Nephron (organoid): Measurements from ENCODE around the gene RELT.
A peak's percentile ranks its signal among the peaks of the same experiment; 100 is the strongest.
"Not testable (repeated sequence)": the region's sequence is repeated elsewhere in the genome, so short reads cannot be mapped to it uniquely, and the experiment has no call there.

Source experiments
- H3K27ac Mint-ChIP-seq, 3 experiments: 2 replicates each; pipeline ENCODE4 v1.8.0; 2020; ENCODE audit warnings: mixed read lengths in 3 of 3, mild to moderate bottlenecking in 2 of 3, moderate library complexity in 1 of 3
- H3K27me3 Mint-ChIP-seq: 2 replicates; pipeline ENCODE4 v1.8.0; 2021; ENCODE audit warnings: low read depth, mild to moderate bottlenecking, moderate library complexity, mixed read lengths
- H3K36me3 Mint-ChIP-seq: 2 replicates; pipeline ENCODE4 v1.8.0; 2020; ENCODE audit warnings: low read depth, mixed read lengths
- H3K4me1 Mint-ChIP-seq: 2 replicates; pipeline ENCODE4 v1.8.0; 2020; ENCODE audit warnings: mixed read lengths
- H3K4me3 Mint-ChIP-seq, 3 experiments: 2 replicates each; pipeline ENCODE4 v1.8.0; 2020; ENCODE audit warnings: mild to moderate bottlenecking in 3 of 3, mixed read lengths in 3 of 3, moderate library complexity in 2 of 3
- H3K9me3 Mint-ChIP-seq: 2 replicates; pipeline ENCODE4 v1.8.0; 2020; ENCODE audit warnings: mixed read lengths
- TF ChIP-seq, protein P1 (sequence below), 3 experiments: fragments of 200-600 bp; sonication (generic); IDR thresholded peaks; one replicate each; pipeline ENCODE4 v1.5.0; 2021; ENCODE audit warnings: antibody characterized with exemption in 3 of 3; ENCODE audit not compliant: unreplicated experiment in 3 of 3

Gene RELT

DNA sequence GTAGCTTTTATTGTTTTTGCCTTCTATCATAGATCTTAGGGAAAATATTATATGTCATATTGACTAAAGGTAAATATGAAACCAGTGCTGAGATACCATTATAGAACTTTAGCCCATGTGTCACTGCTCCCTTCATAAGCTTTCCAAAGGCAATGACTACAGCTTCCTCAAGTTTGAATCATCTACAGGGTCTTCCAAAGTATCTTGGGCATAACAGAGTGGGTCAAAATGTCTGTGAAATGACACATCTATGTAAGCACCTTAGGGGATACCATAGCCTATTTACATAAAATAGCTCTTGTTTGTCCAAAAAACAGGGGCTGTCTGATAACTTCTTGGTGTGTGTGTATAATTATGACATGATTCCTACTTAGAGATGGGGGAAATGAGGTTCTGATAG lies 52.5 kb downstream of the RELT start:
- H3K4me1 Mint-ChIP-seq, result peaks cover 23% of the 10 kb centered on the region
- no peaks in the 10 kb centered on the region for H3K27me3 Mint-ChIP-seq
- H3K36me3 Mint-ChIP-seq, result peaks cover 3% of the 10 kb centered on the region
- no peak overlapping the region for H3K4me3 Mint-ChIP-seq
- TF ChIP-seq, protein P1, sequence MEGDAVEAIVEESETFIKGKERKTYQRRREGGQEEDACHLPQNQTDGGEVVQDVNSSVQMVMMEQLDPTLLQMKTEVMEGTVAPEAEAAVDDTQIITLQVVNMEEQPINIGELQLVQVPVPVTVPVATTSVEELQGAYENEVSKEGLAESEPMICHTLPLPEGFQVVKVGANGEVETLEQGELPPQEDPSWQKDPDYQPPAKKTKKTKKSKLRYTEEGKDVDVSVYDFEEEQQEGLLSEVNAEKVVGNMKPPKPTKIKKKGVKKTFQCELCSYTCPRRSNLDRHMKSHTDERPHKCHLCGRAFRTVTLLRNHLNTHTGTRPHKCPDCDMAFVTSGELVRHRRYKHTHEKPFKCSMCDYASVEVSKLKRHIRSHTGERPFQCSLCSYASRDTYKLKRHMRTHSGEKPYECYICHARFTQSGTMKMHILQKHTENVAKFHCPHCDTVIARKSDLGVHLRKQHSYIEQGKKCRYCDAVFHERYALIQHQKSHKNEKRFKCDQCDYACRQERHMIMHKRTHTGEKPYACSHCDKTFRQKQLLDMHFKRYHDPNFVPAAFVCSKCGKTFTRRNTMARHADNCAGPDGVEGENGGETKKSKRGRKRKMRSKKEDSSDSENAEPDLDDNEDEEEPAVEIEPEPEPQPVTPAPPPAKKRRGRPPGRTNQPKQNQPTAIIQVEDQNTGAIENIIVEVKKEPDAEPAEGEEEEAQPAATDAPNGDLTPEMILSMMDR (IDR thresholded peaks at IDR 0.05; ENCODE audit: unreplicated experiment in 3 of 3), result no peak
- no peaks in the 10 kb centered on the region for H3K9me3 Mint-ChIP-seq
- H3K27ac Mint-ChIP-seq, result no peak overlapping the region

DNA sequence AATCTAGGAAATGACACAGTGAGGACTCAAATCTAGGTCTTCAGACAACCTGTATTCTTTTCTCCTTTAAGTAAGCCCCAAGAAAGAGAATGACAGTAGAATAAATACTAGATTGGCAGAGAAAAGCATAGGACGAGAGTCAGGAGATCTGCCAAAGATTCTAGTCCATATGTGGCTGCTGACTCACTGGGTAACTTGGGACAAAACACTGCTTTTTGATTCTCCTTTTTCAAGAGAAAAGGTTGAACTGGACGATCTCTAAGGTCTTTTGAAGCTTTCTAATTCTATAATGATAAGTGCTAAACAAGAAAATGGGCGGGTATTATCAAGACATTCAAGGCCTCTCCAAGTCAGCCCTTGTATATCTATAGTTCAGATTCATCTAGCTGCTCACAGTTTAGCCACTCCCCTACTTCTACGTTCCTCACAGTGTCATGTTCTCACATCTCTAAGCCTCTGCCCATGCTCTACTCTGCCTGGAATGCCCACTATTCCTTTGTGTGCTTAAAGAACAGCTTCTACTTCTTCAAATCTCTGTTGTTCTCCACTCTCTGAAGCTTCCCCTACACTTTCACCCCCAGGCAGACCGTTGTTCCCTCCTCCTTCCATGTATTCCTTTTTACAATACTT lies 53.0 kb downstream of the RELT start:
- no peak overlapping the region for H3K27ac Mint-ChIP-seq
- H3K4me1 Mint-ChIP-seq, result peaks cover 23% of the 10 kb centered on the region
- H3K27me3 Mint-ChIP-seq, result no peaks in the 10 kb centered on the region
- peaks cover 3% of the 10 kb centered on the region for H3K36me3 Mint-ChIP-seq
- no peak overlapping the region for H3K4me3 Mint-ChIP-seq
- H3K9me3 Mint-ChIP-seq, result no peaks in the 10 kb centered on the region
- TF ChIP-seq, protein P1 (IDR thresholded peaks at IDR 0.05; ENCODE audit: unreplicated experiment in 3 of 3), result no peak

DNA sequence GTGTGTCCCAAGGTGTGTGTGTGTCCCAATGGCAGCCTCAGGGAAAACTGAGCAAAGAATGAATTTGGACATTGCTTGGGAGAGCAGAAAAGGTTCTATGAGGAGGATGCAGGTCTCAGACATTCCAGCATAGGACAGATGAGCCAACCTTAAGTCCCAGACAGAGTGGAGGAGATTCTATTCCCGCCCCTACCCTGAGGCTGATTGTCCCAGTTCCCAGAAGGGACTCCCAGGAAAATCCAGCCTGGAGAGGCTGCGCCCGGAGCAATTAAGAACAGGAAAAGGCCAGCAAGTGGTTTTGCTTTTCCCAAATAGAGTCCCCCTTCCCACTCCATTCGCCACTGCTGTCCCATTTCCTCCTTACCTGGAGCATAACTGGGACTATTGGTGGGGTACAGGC lies 54.1 kb downstream of the RELT start:
- H3K4me1 Mint-ChIP-seq, result peaks cover 23% of the 10 kb centered on the region
- no peak overlapping the region for H3K27ac Mint-ChIP-seq
- peaks cover 3% of the 10 kb centered on the region for H3K36me3 Mint-ChIP-seq
- H3K27me3 Mint-ChIP-seq, result no peaks in the 10 kb centered on the region
- TF ChIP-seq, protein P1 (IDR thresholded peaks at IDR 0.05; ENCODE audit: unreplicated experiment in 3 of 3), result no peak
- no peaks in the 10 kb centered on the region for H3K9me3 Mint-ChIP-seq
- H3K4me3 Mint-ChIP-seq, result no peak overlapping the region

DNA sequence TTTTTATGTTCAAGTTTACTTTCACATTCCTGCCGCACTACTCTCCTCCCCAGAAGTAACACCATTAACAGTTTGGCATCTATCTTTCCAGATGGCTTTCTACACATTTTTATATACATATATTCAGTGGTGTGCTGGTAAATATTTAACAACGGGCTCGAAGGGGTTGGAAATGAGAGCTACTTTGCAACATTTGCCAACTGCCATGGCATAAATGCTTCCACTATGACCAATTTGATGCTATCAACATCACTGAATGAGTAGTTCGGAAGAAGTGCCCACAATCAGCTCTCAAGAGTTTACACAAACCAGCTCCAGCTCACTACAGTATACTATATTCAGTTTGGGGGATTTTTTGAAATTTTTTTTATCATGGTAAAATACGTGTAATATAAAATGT lies 55.2 kb downstream of the RELT start:
- H3K4me1 Mint-ChIP-seq, result peaks cover 16% of the 10 kb centered on the region
- no peaks in the 10 kb centered on the region for H3K27me3 Mint-ChIP-seq
- no peaks in the 10 kb centered on the region for H3K9me3 Mint-ChIP-seq
- H3K4me3 Mint-ChIP-seq, result no peak overlapping the region
- TF ChIP-seq, protein P1 (IDR thresholded peaks at IDR 0.05; ENCODE audit: unreplicated experiment in 3 of 3), result no peak
- H3K27ac Mint-ChIP-seq, result no peak overlapping the region
- peaks cover 3% of the 10 kb centered on the region for H3K36me3 Mint-ChIP-seq

DNA sequence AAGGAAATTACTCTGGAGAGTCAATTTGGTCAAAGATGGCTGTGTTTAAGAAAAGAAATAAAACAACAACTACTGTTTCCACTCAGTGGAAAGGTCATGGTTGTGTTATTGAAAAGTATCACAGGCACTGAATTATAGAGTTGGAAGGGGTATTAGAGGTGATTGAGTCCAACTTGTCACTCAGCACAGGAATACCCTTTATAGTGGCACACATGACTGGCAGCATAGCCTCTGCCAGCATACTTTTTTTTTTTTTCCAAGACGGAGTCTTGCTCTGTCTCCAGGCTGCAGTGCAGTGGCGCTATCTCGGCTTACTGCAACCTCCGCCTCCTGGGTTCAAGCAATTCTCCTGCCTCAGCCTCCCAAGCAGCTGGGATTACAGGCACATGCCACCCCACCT lies 60.7 kb downstream of the RELT start:
- not testable (repeated sequence) for H3K4me3 Mint-ChIP-seq, H3K27ac Mint-ChIP-seq, H3K27me3 Mint-ChIP-seq, H3K9me3 Mint-ChIP-seq
- Mint-ChIP-seq H3K36me3 (peaks cover 10% of the 10 kb centered on the region), H3K4me1 (peaks cover 18% of the 10 kb centered on the region)

DNA sequence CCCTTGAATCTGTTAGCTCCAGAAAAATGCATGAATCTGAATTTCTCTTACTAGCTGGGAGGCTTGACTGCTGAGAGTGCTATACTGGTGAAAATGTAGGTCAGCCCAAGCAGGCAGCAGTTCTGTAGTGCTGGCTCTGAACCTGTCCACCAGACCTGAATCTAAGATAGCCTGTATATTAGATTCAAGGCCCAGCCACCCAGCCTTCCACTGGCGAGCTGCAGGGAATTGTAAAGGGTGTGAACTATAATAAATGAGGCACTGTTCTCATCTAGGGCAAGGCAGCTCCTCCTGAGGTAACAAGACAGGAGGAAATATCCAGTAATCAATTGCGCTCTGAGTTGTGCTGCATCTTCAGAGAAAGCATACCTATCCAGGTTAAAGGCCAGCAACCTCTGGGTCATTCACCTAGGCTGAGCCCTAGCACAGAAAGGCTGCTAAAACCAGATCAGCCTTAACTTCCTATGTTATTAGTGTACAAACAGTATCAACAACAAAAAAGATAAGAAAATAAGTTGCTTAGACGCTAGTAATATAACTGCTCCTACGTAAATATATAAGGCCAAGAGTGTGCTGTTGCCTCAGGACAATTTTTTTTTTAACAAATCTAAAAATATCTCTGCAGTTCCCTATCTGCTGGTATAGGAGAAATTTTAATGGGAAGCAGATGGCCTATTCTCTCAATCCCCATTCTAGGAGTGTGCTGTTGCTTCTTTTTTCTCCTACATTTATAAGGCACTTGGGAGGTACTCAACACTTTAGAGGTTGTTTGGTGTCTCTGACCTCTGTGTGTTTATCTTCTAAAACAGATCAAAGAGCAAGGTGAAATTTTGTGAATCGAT lies 63.0 kb downstream of the RELT start:
- H3K4me3 Mint-ChIP-seq, result no peak overlapping the region
- H3K36me3 Mint-ChIP-seq, result peaks cover 11% of the 10 kb centered on the region
- TF ChIP-seq, protein P1 (IDR thresholded peaks at IDR 0.05; ENCODE audit: unreplicated experiment in 3 of 3), result no peak
- peak overlapping the region; percentile 39 to 70 (median 65) for H3K27ac Mint-ChIP-seq
- no peaks in the 10 kb centered on the region for H3K9me3 Mint-ChIP-seq
- H3K4me1 Mint-ChIP-seq, result peaks cover 18% of the 10 kb centered on the region
- peaks cover 2% of the 10 kb centered on the region for H3K27me3 Mint-ChIP-seq
